CD4-positive, CD25-positive, alpha-beta regulatory T cell (primary cell): ENCODE measurements around the gene SIAH2. TPM values are rescaled to one million over a fixed set of nuclear protein-coding genes. Genes with fewer than 3 reads are reported as not detected.

ENCODE experiments used
- ATAC-seq, 2 donors: fragments of 150-1000 bp; cut with Tn5 transposase; one replicate each; pipeline ENCODE4 v1.10.0; 2021; ENCODE audit warnings: low read depth in 2 of 2, moderate number of reproducible peaks in 2 of 2, moderate library complexity in 1 of 2
- DNase-seq, 3 donors: peaks; one replicate each; pipeline versions ENCODE4 v3.0.0 to v3.0.0-alpha.2; 2012 to 2022; ENCODE audit warnings: mixed read lengths in 1 of 3
- H3K27ac ChIP-seq: one replicate; pipeline ENCODE4 v1.7.0; 2013; ENCODE audit warnings: mild to moderate bottlenecking, low read length; ENCODE audit not compliant: insufficient read depth, poor library complexity, severe bottlenecking
- H3K27me3 ChIP-seq: one replicate; pipeline ENCODE4 v1.7.0; 2013; ENCODE audit warnings: low read length; ENCODE audit not compliant: control insufficient read depth, insufficient read depth
- H3K36me3 ChIP-seq: one replicate; pipeline ENCODE4 v1.7.0; 2013; ENCODE audit warnings: mild to moderate bottlenecking, low read length, moderate library complexity; ENCODE audit not compliant: control insufficient read depth, insufficient read depth
- H3K4me1 ChIP-seq: 2 replicates; pipeline ENCODE4 v1.7.0; 2013; ENCODE audit warnings: mild to moderate bottlenecking, low read length; ENCODE audit not compliant: insufficient read depth, control insufficient read depth, poor library complexity, severe bottlenecking
- H3K4me3 ChIP-seq: one replicate; pipeline ENCODE4 v1.7.0; 2013; ENCODE audit warnings: low read depth, mild to moderate bottlenecking, low read length, moderate library complexity
- H3K9me3 ChIP-seq, 2 experiments: 1 replicate in 1 of 2; 2 replicates in 1 of 2; pipeline ENCODE4 v1.7.0; 2013; ENCODE audit warnings: low read length in 2 of 2, mild to moderate bottlenecking in 1 of 2, moderate library complexity in 1 of 2; ENCODE audit not compliant: control insufficient read depth in 2 of 2
- H3K27ac Mint-ChIP-seq, 3 donors: one replicate each; pipeline ENCODE4 v1.8.0; 2020 to 2022; ENCODE audit warnings: mild to moderate bottlenecking in 3 of 3, mixed read lengths in 3 of 3, moderate library complexity in 2 of 3
- H3K27me3 Mint-ChIP-seq: one replicate; pipeline ENCODE4 v1.8.0; 2022; ENCODE audit warnings: mild to moderate bottlenecking, mixed read lengths
- H3K36me3 Mint-ChIP-seq: one replicate; pipeline ENCODE4 v1.8.0; 2020; ENCODE audit warnings: mixed read lengths
- H3K4me1 Mint-ChIP-seq, 4 donors: one replicate each; pipeline ENCODE4 v1.8.0; 2020 to 2022; ENCODE audit warnings: mixed read lengths in 4 of 4, mild to moderate bottlenecking in 1 of 4
- H3K4me3 Mint-ChIP-seq, 4 donors: one replicate each; pipeline ENCODE4 v1.8.0; 2020 to 2022; ENCODE audit warnings: mild to moderate bottlenecking in 4 of 4, mixed read lengths in 4 of 4, moderate library complexity in 3 of 4
- H3K9me3 Mint-ChIP-seq, 7 donors: one replicate each; pipeline ENCODE4 v1.8.0; 2020 to 2022; ENCODE audit warnings: mixed read lengths in 7 of 7, mild to moderate bottlenecking in 3 of 7, moderate library complexity in 2 of 7
- polyA plus RNA-seq, 4 donors: library from polyadenylated mRNA; unstranded; fragments of 300-500 nt; fragmentation: Illumina TruSeq; gene quantifications; one replicate each; pipeline ENCODE4 v1.2.3, GENCODE V29; 2021
- total RNA-seq: library from RNA; stranded (reverse); gene quantifications from one replicate; pipeline ENCODE4 v1.2.3, GENCODE V29; 2022

The SIAH2 gene
- total and polyA plus RNA-seq, 5 donors from 2014 or later: 23.5 to 61.4 (median 29.1) TPM

GRCh38 chr3:150756491-150757059, 6.4 kb downstream of the SIAH2 start:
- Mint-ChIP-seq H3K27me3 (no peaks in the 10 kb centered on the region), H3K4me3 (peak overlapping the region in 1 of 4 donors; percentile 57), H3K36me3 (peaks cover 29% of the 10 kb centered on the region), H3K4me1 (peaks cover 39 to 89% (median 63%) of the 10 kb centered on the region in 4 donors), H3K27ac (peak overlapping the region in 2 of 3 donors; percentile 16 to 19), H3K9me3 (peaks cover 0 to 2% (median 0%) of the 10 kb centered on the region in 7 donors)
- Histone ChIP-seq H3K36me3 (peaks cover 3% of the 10 kb centered on the region), H3K27ac (no peak overlapping the region), H3K4me1 (peaks cover 61% of the 10 kb centered on the region), H3K4me3 (no peak overlapping the region), H3K9me3 (no peaks in the 10 kb centered on the region), H3K27me3 (no peaks in the 10 kb centered on the region)
- DNase-seq (no peak), ATAC-seq (no peak)

- peaks cover 58% of the 10 kb centered on the region for H3K4me1 ChIP-seq
- no peak overlapping the region for H3K27ac ChIP-seq
- ATAC-seq (no peak), DNase-seq (no peak)
- no peaks in the 10 kb centered on the region for H3K27me3 ChIP-seq
- H3K36me3 ChIP-seq: peaks cover 3% of the 10 kb centered on the region
- Mint-ChIP-seq H3K27me3 (no peaks in the 10 kb centered on the region), H3K4me3 (peak overlapping the region in 2 of 4 donors; percentile 29 to 57), H3K9me3 (peaks cover 0 to 2% (median 0%) of the 10 kb centered on the region in 7 donors), H3K27ac (no peak overlapping the region), H3K36me3 (peaks cover 29% of the 10 kb centered on the region), H3K4me1 (peaks cover 38 to 89% (median 63%) of the 10 kb centered on the region in 4 donors)
- H3K4me3 ChIP-seq: no peak overlapping the region
- H3K9me3 ChIP-seq: no peaks in the 10 kb centered on the region
Observed at GRCh38 chr3:150755902-150756301, 7.1 kb downstream of the SIAH2 start.

GRCh38 chr3:150754896-150755295, 8.1 kb downstream of the SIAH2 start:
- Histone ChIP-seq H3K4me1 (peaks cover 49% of the 10 kb centered on the region), H3K9me3 (no peaks in the 10 kb centered on the region), H3K4me3 (no peak overlapping the region), H3K27ac (no peak overlapping the region), H3K36me3 (peaks cover 3% of the 10 kb centered on the region), H3K27me3 (no peaks in the 10 kb centered on the region)
- DNase-seq (no peak), ATAC-seq (no peak)
- peaks cover 41 to 91% (median 65%) of the 10 kb centered on the region in 4 donors for H3K4me1 Mint-ChIP-seq
- H3K9me3 Mint-ChIP-seq: peaks cover 0 to 2% (median 0%) of the 10 kb centered on the region in 7 donors
- H3K27me3 Mint-ChIP-seq: no peaks in the 10 kb centered on the region
- peak overlapping the region in 1 of 4 donors; percentile 44 for H3K4me3 Mint-ChIP-seq
- peaks cover 38% of the 10 kb centered on the region for H3K36me3 Mint-ChIP-seq
- no peak overlapping the region for H3K27ac Mint-ChIP-seq

DNA sequence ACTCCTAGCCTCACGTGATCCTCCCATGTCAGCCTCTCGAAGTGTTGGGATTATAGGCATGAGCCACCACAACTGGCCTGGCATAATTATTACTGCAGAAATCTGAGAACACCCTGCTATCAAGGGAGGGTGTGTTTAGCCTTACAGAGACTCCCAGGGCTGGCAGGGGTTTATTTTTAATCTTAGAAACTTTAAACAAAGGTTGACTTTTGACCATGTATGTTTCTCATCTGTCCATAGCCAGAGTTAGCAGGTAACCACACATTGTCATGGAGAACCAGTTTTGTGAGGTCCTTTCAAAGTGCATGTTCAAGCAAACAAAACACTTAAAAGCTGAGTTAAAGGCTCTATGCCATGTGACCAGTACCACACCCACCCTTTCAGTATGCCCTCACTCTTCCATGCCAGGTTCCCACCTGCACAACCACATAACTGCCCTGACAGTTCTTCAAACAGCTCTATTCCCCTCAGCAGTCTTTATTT, 11.1 kb downstream of the SIAH2 start:
- H3K27me3 ChIP-seq: no peaks in the 10 kb centered on the region
- peak in 1 of 3 donors; percentile 32 for DNase-seq
- peaks cover 24% of the 10 kb centered on the region for H3K36me3 Mint-ChIP-seq
- peak overlapping the region; percentile 18 for H3K4me3 ChIP-seq
- peak overlapping the region in 2 of 4 donors; percentile 18 to 43 for H3K4me3 Mint-ChIP-seq
- no peak for ATAC-seq
- peaks cover 3% of the 10 kb centered on the region for H3K36me3 ChIP-seq
- no peak overlapping the region for H3K27ac ChIP-seq
- no peaks in the 10 kb centered on the region for H3K27me3 Mint-ChIP-seq
- peaks cover 0 to 2% (median 0%) of the 10 kb centered on the region in 7 donors for H3K9me3 Mint-ChIP-seq
- peak overlapping the region in 2 of 3 donors; percentile 46 to 66 for H3K27ac Mint-ChIP-seq
- H3K9me3 ChIP-seq: no peaks in the 10 kb centered on the region
- peaks cover 51 to 90% (median 72%) of the 10 kb centered on the region in 4 donors for H3K4me1 Mint-ChIP-seq
- H3K4me1 ChIP-seq: peaks cover 31% of the 10 kb centered on the region

DNA sequence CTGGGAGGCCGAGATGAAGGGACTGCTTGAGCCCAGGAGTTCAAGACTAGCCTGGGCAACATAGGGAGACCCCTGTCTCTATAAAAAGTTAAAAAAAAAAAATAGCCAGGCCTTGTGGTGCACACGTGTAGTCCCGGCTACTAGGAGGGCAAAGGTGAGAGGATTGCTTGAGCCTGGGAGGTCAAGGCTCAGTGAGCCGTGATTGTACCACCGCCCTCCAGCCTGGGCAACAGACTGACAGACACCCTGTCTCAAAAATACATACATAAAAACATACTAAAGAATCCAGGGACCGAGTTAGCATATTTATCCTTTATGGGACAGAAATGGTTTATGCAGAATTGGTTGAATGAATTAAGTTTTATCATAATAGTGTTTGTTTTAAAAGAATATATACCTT, 13.7 kb downstream of the SIAH2 start:
- Histone ChIP-seq H3K9me3 (no peaks in the 10 kb centered on the region), H3K27ac (no peak overlapping the region), H3K4me3 (no peak overlapping the region), H3K27me3 (no peaks in the 10 kb centered on the region), H3K36me3 (no peaks in the 10 kb centered on the region), H3K4me1 (peaks cover 23% of the 10 kb centered on the region)
- Mint-ChIP-seq H3K9me3 (peaks cover 0 to 2% (median 0%) of the 10 kb centered on the region in 7 donors), H3K36me3 (peaks cover 22% of the 10 kb centered on the region), H3K27ac (peak overlapping the region; percentile 32 to 66 (median 58)), H3K4me3 (peak overlapping the region in 1 of 4 donors; percentile 61), H3K27me3 (no peaks in the 10 kb centered on the region), H3K4me1 (peaks cover 62 to 89% (median 76%) of the 10 kb centered on the region in 4 donors)
- DNase-seq (no peak), ATAC-seq (no peak)

DNA sequence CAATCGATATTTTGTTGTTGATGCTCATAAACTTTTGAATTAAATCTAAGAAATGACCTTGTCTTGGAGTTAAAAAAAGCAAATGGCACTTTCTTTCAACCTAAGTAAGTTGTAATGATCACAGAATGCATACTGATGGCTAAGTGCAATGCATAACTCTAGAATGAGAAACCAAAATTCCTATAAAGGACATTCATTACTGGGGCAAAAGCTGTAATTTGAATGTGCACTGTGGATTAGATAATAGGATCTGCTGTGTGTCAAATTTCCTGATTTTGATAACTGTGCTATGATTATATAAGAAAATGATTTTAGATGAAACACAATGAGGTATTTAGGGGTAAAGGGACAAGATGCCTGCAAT, 14.3 kb downstream of the SIAH2 start:
- Mint-ChIP-seq H3K36me3 (peaks cover 16% of the 10 kb centered on the region), H3K4me1 (peaks cover 60 to 89% (median 72%) of the 10 kb centered on the region in 4 donors), H3K9me3 (peaks cover 0 to 2% (median 0%) of the 10 kb centered on the region in 7 donors), H3K27ac (peak overlapping the region; percentile 22 to 66 (median 58)), H3K4me3 (peak overlapping the region in 1 of 4 donors; percentile 61), H3K27me3 (no peaks in the 10 kb centered on the region)
- Histone ChIP-seq H3K36me3 (no peaks in the 10 kb centered on the region), H3K9me3 (no peaks in the 10 kb centered on the region), H3K27ac (no peak overlapping the region), H3K27me3 (no peaks in the 10 kb centered on the region), H3K4me3 (peak overlapping the region; percentile 17), H3K4me1 (peaks cover 23% of the 10 kb centered on the region)
- ATAC-seq: no peak
- no peak for DNase-seq

DNA sequence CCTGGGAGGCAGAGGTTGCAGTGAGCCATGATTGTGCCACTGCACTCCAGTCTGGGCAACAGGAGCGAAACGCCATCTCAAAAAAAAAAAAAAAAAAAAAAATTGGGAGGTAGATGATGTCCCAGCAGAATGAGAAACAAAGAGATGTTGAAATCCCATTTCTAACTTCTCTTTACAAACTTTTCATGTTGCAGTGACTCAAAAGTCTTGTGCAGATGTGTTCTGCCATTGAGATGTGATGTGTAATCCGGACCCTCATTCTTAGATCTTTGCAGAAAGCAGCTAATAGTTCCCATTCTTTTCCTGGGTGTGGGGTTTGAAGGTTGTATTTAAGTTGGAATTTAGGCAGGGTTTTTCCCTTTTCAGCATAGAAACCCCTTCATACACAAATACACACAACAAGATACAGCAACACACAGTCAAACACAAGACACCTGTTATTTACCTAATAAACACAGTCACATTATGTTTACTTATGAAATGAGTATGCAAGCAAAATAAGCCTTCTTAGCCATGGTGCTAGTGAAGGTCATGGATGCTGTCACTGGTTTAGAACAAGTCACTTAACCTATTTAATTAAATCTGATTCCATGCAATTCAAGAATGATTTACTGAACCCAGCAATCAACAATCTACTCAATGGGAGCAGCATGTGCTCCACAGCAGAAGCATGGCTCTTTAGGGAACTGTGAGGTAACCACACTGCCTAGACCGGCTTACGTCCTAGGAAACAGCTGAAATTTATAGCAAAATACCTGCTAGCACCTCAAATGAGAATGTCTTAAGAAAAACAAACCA, 14.9 kb downstream of the SIAH2 start:
- DNase-seq (no peak), ATAC-seq (no peak)
- H3K4me1 ChIP-seq: peaks cover 23% of the 10 kb centered on the region
- Mint-ChIP-seq H3K4me1 (peaks cover 61 to 90% (median 73%) of the 10 kb centered on the region in 4 donors), H3K36me3 (peaks cover 15% of the 10 kb centered on the region), H3K9me3 (peaks cover 0 to 2% (median 0%) of the 10 kb centered on the region in 7 donors), H3K4me3 (no peak overlapping the region), H3K27me3 (no peaks in the 10 kb centered on the region), H3K27ac (peak overlapping the region in 2 of 3 donors; percentile 9)
- no peak overlapping the region for H3K27ac ChIP-seq
- H3K27me3 ChIP-seq: no peaks in the 10 kb centered on the region
- no peaks in the 10 kb centered on the region for H3K36me3 ChIP-seq
- H3K9me3 ChIP-seq: no peaks in the 10 kb centered on the region
- H3K4me3 ChIP-seq: peak overlapping the region; percentile 8
